Astrocyte (in vitro differentiated cells and primary cell): ENCODE measurements around the gene TRAPPC2B.

Source experiments
- CTCF ChIP-seq: IDR thresholded peaks from 2 replicates; pipeline ENCODE4 v1.5.1; 2011; ENCODE audit warnings: low read depth, mild to moderate bottlenecking, inconsistent platforms, low read length, moderate library complexity; ENCODE audit not compliant: insufficient read depth
- EZH2 ChIP-seq: IDR thresholded peaks from 2 replicates; pipeline ENCODE4 v1.6.1; 2012; ENCODE audit warnings: mild to moderate bottlenecking, low read length, inconsistent platforms; ENCODE audit not compliant: insufficient read depth

DNA sequence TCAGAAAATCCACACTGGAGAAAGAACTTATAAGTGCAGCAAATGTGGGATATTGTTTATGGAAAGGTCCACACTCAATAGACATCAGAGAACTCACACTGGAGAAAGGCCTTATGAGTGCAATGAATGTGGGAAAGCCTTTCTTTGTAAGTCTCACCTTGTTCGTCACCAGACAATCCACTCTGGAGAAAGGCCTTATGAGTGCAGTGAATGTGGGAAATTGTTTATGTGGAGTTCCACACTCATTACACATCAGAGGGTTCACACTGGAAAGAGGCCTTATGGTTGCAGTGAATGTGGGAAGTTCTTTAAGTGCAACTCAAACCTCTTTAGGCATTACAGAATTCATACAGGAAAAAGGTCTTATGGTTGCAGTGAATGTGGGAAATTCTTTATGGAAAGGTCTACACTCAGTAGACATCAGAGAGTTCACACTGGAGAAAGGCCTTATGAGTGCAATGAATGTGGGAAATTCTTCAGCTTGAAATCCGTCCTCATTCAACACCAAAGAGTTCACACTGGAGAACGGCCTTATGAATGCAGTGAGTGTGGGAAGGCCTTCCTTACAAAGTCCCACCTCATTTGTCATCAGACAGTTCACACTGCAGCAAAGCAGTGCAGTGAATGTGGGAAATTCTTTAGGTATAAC is 14.3 kb downstream of the TRAPPC2B start:
- TF ChIP-seq CTCF (no peak), EZH2 (no peak)
